Putamen (tissue), 1 donor: Measurements from ENCODE around the gene IL17C.
"Not testable (repeated sequence)": the region's sequence is repeated elsewhere in the genome, so short reads cannot be mapped to it uniquely, and the experiment has no call there.

Source experiments
- DNase-seq: peaks from one replicate; pipeline ENCODE4 v3.0.0-alpha.2; 2016; ENCODE audit warnings: low spot score

IL17C gene

GRCh38 chr16:88658714-88659113 lies 20.3 kb downstream of the IL17C start:
- DNase-seq, result no peak

- no peak for DNase-seq
Observed at GRCh38 chr16:88659160-88659559, 20.8 kb downstream of the IL17C start.

GRCh38 chr16:88661468-88661867 lies 23.1 kb downstream of the IL17C start:
- DNase-seq, result no peak

- DNase-seq, result no peak
Observed at GRCh38 chr16:88662222-88662842, 24.0 kb downstream of the IL17C start.

GRCh38 chr16:88662843-88663606 lies 24.7 kb downstream of the IL17C start, which contains the start of gene MVD:
TSS of gene MVD (minus strand) at chr16:88663091. CDS start at chr16:88663080, 11 bp downstream.
- peak; percentile 98 for DNase-seq

GRCh38 chr16:88665148-88665547 lies 26.8 kb downstream of the IL17C start:
- DNase-seq, result no peak

GRCh38 chr16:88665570-88665969 lies 27.2 kb downstream of the IL17C start:
- no peak for DNase-seq

- DNase-seq, result no peak
Observed at GRCh38 chr16:88667461-88667860, 29.1 kb downstream of the IL17C start.

- DNase-seq, result not testable (repeated sequence)
Observed at GRCh38 chr16:88669493-88669892, 31.1 kb downstream of the IL17C start.

GRCh38 chr16:88669980-88670379 lies 31.6 kb downstream of the IL17C start:
- DNase-seq, result no peak

- no peak for DNase-seq
Observed at GRCh38 chr16:88671806-88672205, 33.4 kb downstream of the IL17C start.

GRCh38 chr16:88672776-88673175 lies 34.4 kb downstream of the IL17C start:
- no peak for DNase-seq

GRCh38 chr16:88673716-88674379 lies 35.5 kb downstream of the IL17C start:
- DNase-seq, result no peak

GRCh38 chr16:88676502-88677242 lies 38.3 kb downstream of the IL17C start:
- DNase-seq, result no peak

- DNase-seq, result no peak
Observed at GRCh38 chr16:88677721-88678120, 39.3 kb downstream of the IL17C start.

GRCh38 chr16:88678224-88678979 lies 40.0 kb downstream of the IL17C start:
- no peak for DNase-seq

GRCh38 chr16:88680554-88681083 lies 42.2 kb downstream of the IL17C start:
- no peak for DNase-seq

GRCh38 chr16:88681084-88681680 lies 42.8 kb downstream of the IL17C start:
- no peak for DNase-seq

- peak; percentile 62 for DNase-seq
Observed at GRCh38 chr16:88681709-88682451, 43.5 kb downstream of the IL17C start.

GRCh38 chr16:88684569-88685155 lies 46.3 kb downstream of the IL17C start:
- DNase-seq, result no peak
